Effector memory CD4-positive, alpha-beta T cell (primary cell): ENCODE measurements around the gene MYO5A.
"Not testable (repeated sequence)": the region's sequence is repeated elsewhere in the genome, so short reads cannot be mapped to it uniquely, and the experiment has no call there.

Experiments
- DNase-seq, 3 donors: peaks; one replicate each; pipeline ENCODE4 v3.0.0-alpha.2; 2020
- H3K27ac ChIP-seq: 2 replicates; pipeline ENCODE4 v1.7.0; 2013; ENCODE audit warnings: mild to moderate bottlenecking, low read length, moderate library complexity; ENCODE audit not compliant: insufficient read depth, poor library complexity, severe bottlenecking
- H3K27me3 ChIP-seq: replicated peaks from 2 replicates; pipeline ENCODE4 v1.7.0; 2013; ENCODE audit warnings: mild to moderate bottlenecking, low read length; ENCODE audit not compliant: insufficient read depth, control insufficient read depth, poor library complexity, severe bottlenecking
- H3K36me3 ChIP-seq: 2 replicates; pipeline ENCODE4 v1.7.0; 2013; ENCODE audit warnings: mild to moderate bottlenecking, low read length, moderate library complexity; ENCODE audit not compliant: control insufficient read depth, insufficient read depth
- H3K4me1 ChIP-seq: 2 replicates; pipeline ENCODE4 v1.7.0; 2013; ENCODE audit warnings: low read length, mild to moderate bottlenecking; ENCODE audit not compliant: control insufficient read depth, insufficient read depth, poor library complexity, severe bottlenecking
- H3K4me3 ChIP-seq: 2 replicates; pipeline ENCODE4 v1.7.0; 2013; ENCODE audit warnings: low read length, low read depth, mild to moderate bottlenecking; ENCODE audit not compliant: insufficient read depth, poor library complexity, severe bottlenecking
- H3K9me3 ChIP-seq: 2 replicates; pipeline ENCODE4 v1.7.0; 2013; ENCODE audit warnings: mild to moderate bottlenecking, low read length, moderate library complexity; ENCODE audit not compliant: control insufficient read depth

MYO5A gene

DNA sequence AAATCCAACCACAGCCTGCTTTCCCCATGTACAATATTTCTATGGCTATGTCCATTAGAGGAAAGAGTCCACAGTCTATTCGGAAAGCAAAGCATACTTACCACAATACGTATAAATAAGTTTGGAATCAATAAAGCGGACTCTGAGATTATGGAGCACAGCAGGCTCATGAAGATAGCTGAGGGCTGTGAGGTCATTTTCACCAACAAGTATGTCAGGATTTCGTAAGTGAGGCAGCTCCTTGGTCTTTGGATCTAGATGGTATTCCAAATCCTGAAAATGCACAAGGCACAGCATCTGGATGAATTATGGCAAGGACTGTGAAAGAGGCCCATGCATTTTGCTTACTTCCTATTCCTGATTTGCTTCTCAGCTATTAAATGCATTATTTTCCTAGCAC, 100.4 kb downstream of the MYO5A start:
- H3K36me3 ChIP-seq: peaks cover 13% of the 10 kb centered on the region
- H3K4me1 ChIP-seq: no peaks in the 10 kb centered on the region
- DNase-seq: no peak

DNA sequence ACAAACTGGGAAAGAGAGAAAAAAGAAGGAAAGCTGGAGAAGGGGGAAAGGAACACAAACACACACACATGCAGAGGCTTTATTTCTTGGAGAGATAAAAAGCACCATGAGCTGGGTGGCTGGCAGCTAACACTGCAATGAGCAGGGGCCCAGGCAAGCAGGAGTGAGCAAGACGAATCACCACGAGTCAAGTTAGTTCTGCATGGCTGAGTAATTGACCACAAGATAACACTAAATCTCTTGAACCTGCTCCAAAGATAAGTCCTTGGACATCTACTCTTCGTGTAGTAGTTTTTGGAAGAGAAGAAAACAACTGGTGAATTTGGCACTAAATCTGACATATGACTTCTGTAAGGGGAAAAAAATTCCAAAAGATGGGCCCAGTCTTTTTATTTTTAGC, 100.9 kb downstream of the MYO5A start:
- H3K27me3 ChIP-seq: no peaks in the 10 kb centered on the region
- H3K36me3 ChIP-seq: peaks cover 12% of the 10 kb centered on the region
- no peaks in the 10 kb centered on the region for H3K4me1 ChIP-seq
- H3K9me3 ChIP-seq: no peaks in the 10 kb centered on the region
- no peak overlapping the region for H3K27ac ChIP-seq
- DNase-seq: no peak
- no peak overlapping the region for H3K4me3 ChIP-seq

More for the DNA sequence above, 100.4 kb downstream of the MYO5A start:
- H3K27me3 ChIP-seq: no peaks in the 10 kb centered on the region
- no peaks in the 10 kb centered on the region for H3K9me3 ChIP-seq
- no peak overlapping the region for H3K27ac ChIP-seq
- no peak overlapping the region for H3K4me3 ChIP-seq

DNA sequence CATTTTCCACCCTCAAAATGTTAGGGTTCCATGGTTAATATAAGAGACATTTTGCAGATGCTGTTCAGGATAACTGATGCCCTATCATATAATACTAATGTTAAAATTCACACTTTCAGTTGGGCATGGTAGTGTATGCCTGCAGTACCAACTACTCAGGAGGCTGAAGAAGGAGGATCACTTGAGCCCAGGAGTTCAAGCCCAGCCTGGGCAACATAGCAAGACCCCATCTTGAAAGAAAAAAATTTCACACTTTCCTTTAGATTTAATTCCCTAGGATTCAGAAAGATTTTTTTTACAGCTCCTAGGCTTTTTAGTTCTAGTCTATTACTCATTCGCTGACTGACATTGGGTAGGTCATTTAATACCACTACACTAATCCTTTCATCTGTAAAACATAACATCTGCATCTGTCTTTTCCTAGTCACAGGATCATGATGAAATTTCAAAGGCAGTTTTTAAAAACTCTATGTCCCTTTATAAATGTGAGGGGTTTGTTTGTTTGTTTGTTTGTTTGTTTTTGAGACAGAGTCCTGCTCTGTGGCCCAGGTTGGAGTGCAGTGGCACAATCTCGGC, 103.7 kb downstream of the MYO5A start:
- H3K27ac ChIP-seq: no peak overlapping the region
- H3K4me1 ChIP-seq: no peaks in the 10 kb centered on the region
- DNase-seq: no peak

DNA sequence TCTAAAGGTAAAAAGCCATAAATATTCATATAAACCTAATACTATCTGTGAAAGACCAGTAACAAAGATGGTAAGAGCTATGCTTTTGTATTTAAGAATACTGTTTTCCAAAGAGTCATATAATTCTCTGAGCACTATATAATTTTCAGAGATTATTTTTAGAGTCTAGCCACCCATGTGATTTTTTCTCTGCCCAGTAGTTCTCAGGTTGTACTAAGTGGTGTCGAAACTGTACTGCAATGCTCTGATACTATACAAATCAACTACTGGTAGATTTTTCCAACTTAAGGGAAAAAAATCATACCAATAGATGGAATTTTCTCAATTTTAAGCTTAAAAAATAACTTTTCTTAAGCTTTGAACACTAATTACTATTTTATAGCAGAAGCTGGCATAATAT, 104.8 kb downstream of the MYO5A start:
- H3K9me3 ChIP-seq: no peaks in the 10 kb centered on the region

More for the DNA sequence above, 103.7 kb downstream of the MYO5A start:
- Histone ChIP-seq H3K9me3 (no peaks in the 10 kb centered on the region), H3K27me3 (no peaks in the 10 kb centered on the region), H3K36me3 (peaks cover 14% of the 10 kb centered on the region), H3K4me3 (no peak overlapping the region)

DNA sequence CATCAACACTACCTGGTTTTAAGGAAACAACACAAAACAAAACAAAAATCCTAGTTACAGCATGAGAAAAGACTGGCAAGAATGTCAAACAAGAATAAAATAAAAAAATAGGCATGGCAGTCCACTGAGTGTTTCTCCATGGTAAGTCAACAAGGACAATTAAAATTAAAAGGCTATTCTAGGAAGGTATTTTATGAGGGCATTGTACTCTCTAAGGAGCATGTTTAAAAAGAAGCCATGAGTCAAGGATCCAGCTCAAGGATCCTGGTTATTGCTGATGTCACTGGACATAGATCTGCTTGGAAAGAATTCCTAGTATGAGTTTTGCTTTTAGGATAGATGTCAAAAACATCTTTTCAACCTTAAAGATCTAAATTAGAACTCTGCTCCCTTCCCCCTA, 106.7 kb downstream of the MYO5A start:
- no peaks in the 10 kb centered on the region for H3K9me3 ChIP-seq
- H3K4me3 ChIP-seq: no peak overlapping the region
- H3K4me1 ChIP-seq: no peaks in the 10 kb centered on the region
- H3K27me3 ChIP-seq: no peaks in the 10 kb centered on the region
- H3K36me3 ChIP-seq: peaks cover 12% of the 10 kb centered on the region
- no peak overlapping the region for H3K27ac ChIP-seq
- DNase-seq: no peak

More for the DNA sequence above, 104.8 kb downstream of the MYO5A start:
- no peaks in the 10 kb centered on the region for H3K4me1 ChIP-seq
- H3K27me3 ChIP-seq: no peaks in the 10 kb centered on the region
- DNase-seq: no peak
- H3K27ac ChIP-seq: no peak overlapping the region
- H3K4me3 ChIP-seq: no peak overlapping the region
- H3K36me3 ChIP-seq: peaks cover 14% of the 10 kb centered on the region

DNA sequence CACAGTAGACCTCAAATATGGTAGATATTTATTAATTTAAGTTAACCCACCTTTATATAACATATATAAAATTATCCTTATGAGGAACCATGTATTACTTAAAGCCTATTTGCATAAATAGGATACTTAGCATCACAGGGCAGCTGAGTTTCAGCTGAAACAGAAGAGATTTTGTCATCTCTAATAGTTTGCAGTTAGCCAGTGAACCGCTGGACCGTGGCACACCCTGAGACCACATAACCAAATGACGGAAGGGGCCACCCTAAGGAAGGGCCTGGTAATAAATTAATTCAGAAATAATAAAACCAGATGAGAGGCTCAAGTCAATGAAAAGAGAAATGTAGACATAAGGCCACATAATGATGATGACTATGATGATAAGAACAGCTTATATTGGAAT, 107.7 kb downstream of the MYO5A start:
- no peaks in the 10 kb centered on the region for H3K4me1 ChIP-seq
- DNase-seq: no peak
- no peak overlapping the region for H3K27ac ChIP-seq
- no peak overlapping the region for H3K4me3 ChIP-seq
- H3K27me3 ChIP-seq: no peaks in the 10 kb centered on the region
- H3K9me3 ChIP-seq: no peaks in the 10 kb centered on the region
- H3K36me3 ChIP-seq: peaks cover 12% of the 10 kb centered on the region

DNA sequence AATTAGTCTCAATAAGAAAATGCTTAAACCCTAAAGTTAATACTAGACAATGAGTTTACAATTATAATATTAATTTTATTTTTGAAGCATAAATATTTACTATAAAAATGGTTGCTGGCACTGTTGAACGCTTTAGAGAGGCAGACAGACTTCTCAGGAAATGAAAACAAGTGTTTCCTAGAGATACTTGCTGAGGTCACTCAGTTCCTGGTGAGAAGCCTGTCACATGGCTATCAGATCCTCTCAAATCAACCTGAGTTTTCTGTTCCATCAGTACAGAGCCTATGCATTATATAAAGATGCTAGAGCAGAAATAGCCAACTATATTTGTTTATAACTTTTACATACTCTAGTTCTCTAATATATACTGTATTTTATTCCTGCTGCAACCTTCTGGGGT, 109.2 kb downstream of the MYO5A start:
- H3K36me3 ChIP-seq: peaks cover 9% of the 10 kb centered on the region
- no peak overlapping the region for H3K4me3 ChIP-seq
- no peak overlapping the region for H3K27ac ChIP-seq
- no peaks in the 10 kb centered on the region for H3K27me3 ChIP-seq
- no peaks in the 10 kb centered on the region for H3K4me1 ChIP-seq
- DNase-seq: no peak
- H3K9me3 ChIP-seq: no peaks in the 10 kb centered on the region

DNA sequence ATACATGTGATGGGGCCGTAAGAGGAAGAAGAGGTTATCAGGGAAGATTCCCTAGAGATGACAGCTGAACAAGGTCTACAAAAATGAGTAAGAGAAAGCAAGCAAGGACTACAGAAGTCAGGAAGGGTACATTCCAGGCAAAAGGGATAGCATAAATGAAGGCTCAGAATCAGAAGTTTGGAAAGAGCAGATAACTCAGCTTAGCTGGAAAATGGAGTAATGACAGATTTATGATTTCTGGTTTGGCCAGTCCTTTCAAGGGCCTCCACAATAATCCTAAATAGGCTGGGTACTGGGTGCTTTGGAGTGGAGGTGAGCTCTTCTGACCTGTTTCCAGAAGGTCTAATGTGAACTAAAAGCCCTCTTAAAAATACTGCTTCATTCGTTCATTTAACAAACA, 110.7 kb downstream of the MYO5A start:
- Histone ChIP-seq H3K36me3 (peaks cover 9% of the 10 kb centered on the region), H3K4me1 (no peaks in the 10 kb centered on the region), H3K27ac (no peak overlapping the region), H3K4me3 (no peak overlapping the region), H3K9me3 (no peaks in the 10 kb centered on the region), H3K27me3 (no peaks in the 10 kb centered on the region)
- DNase-seq: no peak

DNA sequence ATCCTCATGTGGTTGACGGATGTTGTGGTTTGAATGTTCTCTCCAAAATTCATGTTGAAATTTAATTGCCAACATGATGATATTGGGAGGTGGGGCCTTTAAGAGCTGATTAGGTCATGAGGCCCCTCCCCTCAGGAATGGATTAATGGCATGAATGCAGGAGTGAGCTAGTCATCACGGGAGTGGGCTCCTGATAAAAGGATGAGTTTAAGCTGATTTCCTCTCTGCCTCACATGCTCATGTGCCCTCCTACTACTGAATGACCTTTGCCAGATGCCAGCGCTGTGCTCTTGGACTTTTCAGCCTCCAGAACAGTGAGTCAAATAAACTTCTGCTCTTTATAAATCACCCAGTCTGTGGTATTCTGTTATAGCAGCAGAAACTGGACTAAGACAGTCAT, 111.2 kb downstream of the MYO5A start:
- Histone ChIP-seq H3K4me1 (no peaks in the 10 kb centered on the region), H3K36me3 (peaks cover 9% of the 10 kb centered on the region), H3K27ac (no peak overlapping the region), H3K4me3 (no peak overlapping the region), H3K9me3 (no peaks in the 10 kb centered on the region), H3K27me3 (no peaks in the 10 kb centered on the region)
- no peak for DNase-seq

DNA sequence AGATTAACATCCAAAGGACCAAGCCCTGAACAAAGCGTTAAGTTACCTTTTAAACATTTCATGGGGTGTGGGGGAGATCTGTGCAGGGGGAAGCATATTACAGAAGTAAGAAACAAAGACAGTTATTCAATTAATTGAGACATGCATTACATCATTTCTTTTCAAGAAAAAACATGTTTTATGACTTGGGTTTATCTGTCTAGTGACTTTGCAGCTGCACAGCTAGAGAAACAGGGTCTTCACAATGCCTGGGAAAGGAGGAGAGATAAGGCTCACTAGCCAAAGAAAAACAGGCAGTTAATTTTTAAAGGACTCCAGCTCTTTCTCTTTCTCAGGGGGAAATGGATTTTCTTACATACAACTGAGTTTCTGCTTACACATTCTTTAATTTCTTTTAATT, 112.1 kb downstream of the MYO5A start:
- not testable (repeated sequence) for H3K27me3 ChIP-seq, H3K4me3 ChIP-seq, H3K9me3 ChIP-seq, H3K27ac ChIP-seq, DNase-seq, H3K4me1 ChIP-seq, H3K36me3 ChIP-seq
